Measurements from ENCODE around the gene POMGNT2.
"Not testable (repeated sequence)": the region's sequence is repeated elsewhere in the genome, so short reads cannot be mapped to it uniquely, and the experiment has no call there.

POMGNT2 gene

GRCh38 chr3:43077707-43078106 is 28.2 kb downstream of the POMGNT2 start:
- no peak for DNase-seq

- no peak for DNase-seq
These were observed 28.6 kb downstream of the POMGNT2 start for GRCh38 chr3:43077261-43077660.

GRCh38 chr3:43076857-43077256 is 29.0 kb downstream of the POMGNT2 start:
- DNase-seq, result no peak

- DNase-seq, result no peak
These were observed 29.8 kb downstream of the POMGNT2 start for GRCh38 chr3:43075904-43076661.

GRCh38 chr3:43074901-43075689 is 30.8 kb downstream of the POMGNT2 start:
- DNase-seq, result no peak

GRCh38 chr3:43074482-43074881 is 31.4 kb downstream of the POMGNT2 start:
- no peak for DNase-seq

- DNase-seq, result no peak
These were observed 32.1 kb downstream of the POMGNT2 start for GRCh38 chr3:43073836-43074220.

GRCh38 chr3:43073116-43073835 is 32.6 kb downstream of the POMGNT2 start:
- DNase-seq, result no peak

- no peak for DNase-seq
These were observed 33.5 kb downstream of the POMGNT2 start for GRCh38 chr3:43072361-43072760.

- DNase-seq, result no peak
These were observed 34.5 kb downstream of the POMGNT2 start for GRCh38 chr3:43071313-43071893.

GRCh38 chr3:43070670-43071069 is 35.2 kb downstream of the POMGNT2 start:
- DNase-seq, result not testable (repeated sequence)

GRCh38 chr3:43063114-43063513 is 42.8 kb downstream of the POMGNT2 start:
- no peak for DNase-seq

- DNase-seq, result no peak
These were observed 43.3 kb downstream of the POMGNT2 start for GRCh38 chr3:43062564-43063040.

- DNase-seq, result no peak
These were observed 43.8 kb downstream of the POMGNT2 start for GRCh38 chr3:43062040-43062563.

GRCh38 chr3:43061101-43061895 is 44.6 kb downstream of the POMGNT2 start:
- DNase-seq, result no peak

- no peak for DNase-seq
These were observed 46.4 kb downstream of the POMGNT2 start for GRCh38 chr3:43059456-43059855.

- DNase-seq, result no peak
These were observed 49.8 kb downstream of the POMGNT2 start for GRCh38 chr3:43055806-43056770.

- DNase-seq, result no peak
These were observed 50.5 kb downstream of the POMGNT2 start for GRCh38 chr3:43055393-43055792.

GRCh38 chr3:43054754-43055153 is 51.1 kb downstream of the POMGNT2 start:
- DNase-seq, result no peak

GRCh38 chr3:43053291-43053690 is 52.6 kb downstream of the POMGNT2 start:
- no peak for DNase-seq
